Amygdala (tissue), 56 donors: Measurements from ENCODE around the gene NPIPB9.
"Not testable (repeated sequence)": the region's sequence is repeated elsewhere in the genome, so short reads cannot be mapped to it uniquely, and the experiment has no call there.

Experiments used
- DNase-seq, 56 donors: peaks; one replicate each; lab custom pipeline; 2025; lab: John Stamatoyannopoulos, UW

The NPIPB9 gene

DNA sequence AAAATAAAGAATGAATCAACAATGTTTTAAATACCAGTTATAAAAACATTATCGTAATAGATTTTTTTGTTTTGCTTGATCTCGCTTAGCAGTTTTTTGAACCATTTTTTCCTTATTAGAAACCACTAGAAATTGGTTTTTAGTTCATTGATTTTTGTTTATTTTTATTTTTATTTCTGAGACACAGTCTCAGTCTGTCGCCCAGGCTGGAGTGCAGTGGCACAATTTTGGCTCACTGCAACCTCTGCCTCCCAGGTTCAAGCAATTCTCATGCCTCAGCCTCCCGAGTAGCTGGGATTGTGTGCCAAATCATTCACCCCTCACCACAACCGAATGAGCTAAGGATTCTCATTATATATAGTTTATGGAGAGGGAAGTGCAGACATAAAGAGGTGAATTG is at the start of gene NPIPB9:
Gene NPIPB9, plus strand, starts transcription at position 301 of the 400 bp plus-strand sequence.
- DNase-seq: not testable (repeated sequence)

DNA sequence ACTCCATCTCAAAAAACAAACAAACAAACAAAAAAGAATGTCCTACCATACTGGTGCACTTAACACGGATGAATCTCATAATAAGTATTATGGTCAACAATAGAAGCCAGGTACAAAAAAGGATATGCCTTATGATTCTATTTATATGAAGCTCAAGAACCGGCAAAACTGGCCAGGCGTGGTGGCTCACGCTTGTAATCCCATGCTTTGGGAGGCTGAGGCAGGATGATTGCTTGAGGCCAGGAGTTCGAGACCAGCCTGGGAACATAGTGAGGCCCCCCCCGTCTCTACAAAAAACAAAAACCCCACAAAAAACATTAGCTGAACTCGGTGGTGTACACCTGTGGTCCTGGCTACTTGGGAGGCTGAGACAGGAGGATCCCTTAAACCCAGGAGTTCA is 47.3 kb upstream of the NPIPB9 start:
- not testable (repeated sequence) for DNase-seq

DNA sequence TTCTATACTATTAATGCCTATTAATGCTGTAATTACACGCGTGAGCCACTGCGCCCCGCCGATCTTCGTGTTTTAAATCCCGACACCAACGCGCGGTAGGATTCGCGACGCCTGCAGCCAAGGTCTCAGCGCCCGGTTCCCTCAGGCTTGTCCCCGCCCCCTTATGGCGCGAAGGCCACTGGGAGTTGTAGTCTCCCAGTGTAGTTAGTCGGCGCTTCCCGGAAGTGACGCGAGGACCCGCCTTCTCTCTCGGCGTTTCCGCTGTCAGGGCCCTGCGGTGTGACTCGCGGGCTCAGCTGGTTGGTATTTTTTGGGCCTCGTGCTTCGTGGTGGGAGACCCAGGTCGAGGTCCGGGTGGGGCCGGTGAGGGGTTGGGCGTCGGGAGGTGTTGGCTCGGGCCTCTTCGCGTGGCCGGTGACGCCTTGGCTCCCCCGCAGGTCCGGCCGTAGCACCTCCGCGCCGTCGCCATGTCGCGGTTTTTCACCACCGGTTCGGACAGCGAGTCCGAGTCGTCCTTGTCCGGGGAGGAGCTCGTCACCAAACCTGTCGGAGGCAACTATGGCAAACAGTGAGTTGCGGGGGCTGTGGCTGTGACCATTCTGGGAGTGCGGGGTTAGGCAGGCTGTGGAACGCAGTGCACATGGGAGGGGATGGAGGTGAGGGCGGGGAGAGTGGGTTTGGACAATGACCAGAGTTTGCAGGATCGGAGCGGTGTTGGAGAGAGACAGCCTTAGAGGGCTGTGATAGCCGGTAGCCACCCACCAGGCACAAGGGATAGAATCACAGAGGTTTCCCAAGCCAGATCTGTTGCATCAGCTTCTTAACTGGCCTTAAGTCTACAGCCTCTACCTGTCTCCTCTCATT is 40.1 kb upstream of the NPIPB9 start, which contains the start of gene EIF3C:
Gene EIF3C, plus strand, starts transcription at position 245 of the 864 bp plus-strand sequence. Its CDS starts 223 bp downstream, at position 468.
- DNase-seq: not testable (repeated sequence)

DNA sequence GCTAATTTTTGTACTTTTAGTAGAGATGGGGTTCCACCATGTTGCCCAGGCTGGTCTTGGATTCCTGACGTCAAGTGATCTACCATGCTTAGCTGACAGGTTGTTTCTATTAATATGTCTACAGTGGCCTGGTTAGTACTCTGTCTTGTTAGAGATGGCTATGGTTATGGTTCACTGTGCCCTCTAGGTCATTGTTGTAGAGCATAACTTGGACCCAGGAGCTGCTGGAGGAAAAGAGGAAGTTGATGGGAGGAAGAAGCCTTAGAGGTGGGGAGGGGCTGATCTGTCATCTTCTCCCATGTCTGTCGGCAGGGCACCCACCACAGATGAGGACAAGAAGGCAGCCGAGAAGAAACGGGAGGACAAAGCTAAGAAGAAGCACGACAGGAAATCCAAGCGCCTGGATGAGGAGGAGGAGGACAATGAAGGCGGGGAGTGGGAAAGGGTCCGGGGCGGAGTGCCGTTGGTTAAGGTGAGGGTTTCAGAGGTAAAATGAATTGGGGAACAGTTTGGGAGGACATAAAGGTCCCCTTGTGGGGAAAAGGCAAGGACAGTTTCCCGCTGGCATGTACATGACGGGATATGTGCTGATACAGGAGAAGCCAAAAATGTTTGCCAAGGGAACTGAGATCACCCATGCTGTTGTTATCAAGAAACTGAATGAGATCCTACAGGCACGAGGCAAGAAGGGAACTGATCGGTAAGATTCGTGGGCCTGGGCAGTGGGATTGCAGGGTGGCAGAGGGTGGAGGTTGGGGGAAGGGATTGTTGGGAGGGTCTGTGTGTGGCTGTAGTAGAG is 28.5 kb upstream of the NPIPB9 start:
- not testable (repeated sequence) for DNase-seq

DNA sequence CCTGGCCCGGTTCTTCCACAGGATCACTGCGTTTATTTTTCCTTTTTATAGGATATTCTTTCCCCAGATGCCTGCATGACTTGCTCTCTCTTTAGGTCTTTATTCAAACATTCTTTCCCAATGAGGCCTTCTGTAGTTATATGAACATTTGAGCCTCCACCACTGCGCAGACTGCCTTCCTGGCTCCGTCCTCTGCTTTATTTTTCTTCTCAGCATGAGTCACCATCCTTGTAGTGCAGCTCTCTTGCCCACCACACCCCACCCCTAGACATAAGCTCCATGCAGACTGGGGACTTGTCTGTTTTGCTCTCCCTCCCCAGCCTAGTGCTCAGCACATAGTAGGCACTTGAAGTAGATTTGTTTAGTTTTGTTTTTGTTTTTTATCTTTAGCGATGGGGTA is 20.3 kb upstream of the NPIPB9 start:
- not testable (repeated sequence) for DNase-seq

DNA sequence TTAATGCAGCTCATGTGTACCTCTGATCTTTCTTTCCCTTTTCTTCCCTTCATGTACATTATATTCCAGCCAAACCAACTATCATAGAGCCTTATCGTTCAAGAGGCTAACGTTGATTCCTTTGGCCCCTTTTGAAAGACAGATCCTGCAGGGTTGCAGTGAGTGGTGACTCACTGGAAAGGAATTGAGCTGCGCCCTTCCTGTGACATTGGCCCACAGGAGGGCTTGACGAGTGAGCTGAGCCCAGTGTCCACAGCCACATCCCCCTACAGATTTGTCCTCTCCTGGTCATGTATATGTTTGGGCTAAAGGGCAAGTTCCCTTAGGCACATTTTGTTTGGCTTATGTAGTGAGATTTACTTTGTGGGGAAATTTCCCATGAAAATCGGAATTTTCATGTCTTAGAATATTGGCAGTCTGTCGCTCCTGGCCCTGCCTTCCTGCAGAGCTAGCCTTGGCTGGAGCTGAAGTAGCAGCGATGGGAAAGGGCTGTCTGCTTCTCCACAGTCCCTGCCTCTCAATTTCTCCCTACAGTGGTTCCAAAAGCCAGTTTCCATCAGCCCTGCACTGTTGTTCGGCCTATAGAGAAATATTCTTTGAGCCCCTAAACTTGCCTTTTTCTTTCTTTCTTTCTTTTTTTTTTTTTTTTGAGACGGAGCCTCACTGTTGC is 19.0 kb upstream of the NPIPB9 start:
- DNase-seq: not testable (repeated sequence)

DNA sequence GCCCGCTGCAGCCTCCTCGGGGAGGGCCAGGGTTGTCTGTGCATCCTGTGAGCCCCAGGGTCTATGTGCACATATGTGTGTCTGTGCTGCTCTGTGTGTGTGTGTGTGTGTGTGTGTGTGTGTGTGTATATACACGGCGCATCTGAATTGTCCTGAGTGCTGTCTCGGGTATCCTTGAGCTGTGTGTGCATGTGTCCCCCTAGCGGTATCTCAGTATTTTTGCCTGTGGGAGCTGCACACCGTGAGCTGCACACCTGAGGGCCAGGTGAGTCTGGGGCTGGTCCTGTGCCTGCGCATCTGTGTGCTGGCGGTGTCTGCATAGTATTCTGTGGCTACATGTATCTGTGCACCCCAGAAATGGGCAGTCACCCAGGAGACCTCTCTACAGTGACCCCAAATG is 11.8 kb upstream of the NPIPB9 start:
- not testable (repeated sequence) for DNase-seq

DNA sequence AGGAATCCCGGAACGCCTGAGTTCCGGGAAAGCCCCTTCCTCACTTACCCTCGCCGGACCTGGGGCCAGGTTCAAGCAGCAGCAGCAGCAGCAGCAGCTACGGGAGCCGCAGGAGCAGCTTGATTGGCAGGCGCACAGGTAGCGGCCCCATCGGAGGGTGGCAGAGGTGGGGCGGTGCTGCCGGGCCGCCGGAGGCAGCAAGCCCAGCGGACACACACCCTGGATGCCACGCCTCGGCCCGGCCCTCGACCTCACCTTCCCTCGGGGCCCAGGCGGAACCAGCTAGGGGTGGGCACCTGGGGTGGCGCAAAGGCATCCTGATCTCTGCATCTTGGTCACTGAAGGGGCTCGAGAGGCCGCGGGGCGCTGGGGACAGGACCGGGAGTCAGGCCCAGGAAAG is 11.0 kb upstream of the NPIPB9 start:
- DNase-seq: not testable (repeated sequence)

DNA sequence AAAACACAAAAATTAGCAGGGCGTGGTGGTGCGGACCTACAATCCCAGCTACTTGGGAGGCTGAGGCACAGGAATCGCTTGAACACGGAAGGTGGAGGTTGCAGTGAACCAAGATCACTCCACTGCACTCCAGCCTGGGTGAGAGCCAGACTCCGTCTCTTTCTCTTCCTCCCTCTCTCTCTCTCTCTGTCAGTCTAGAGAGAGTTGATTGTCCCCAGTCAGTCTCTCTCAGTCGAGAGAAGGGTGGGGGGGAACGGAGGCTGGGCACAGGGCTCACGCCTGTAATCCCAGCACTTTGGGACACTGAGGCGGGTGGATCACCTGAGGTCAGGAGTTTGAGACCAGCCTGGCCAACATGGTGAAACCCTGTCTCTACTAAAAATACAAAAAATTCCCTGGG is 10.3 kb upstream of the NPIPB9 start:
- DNase-seq: not testable (repeated sequence)

DNA sequence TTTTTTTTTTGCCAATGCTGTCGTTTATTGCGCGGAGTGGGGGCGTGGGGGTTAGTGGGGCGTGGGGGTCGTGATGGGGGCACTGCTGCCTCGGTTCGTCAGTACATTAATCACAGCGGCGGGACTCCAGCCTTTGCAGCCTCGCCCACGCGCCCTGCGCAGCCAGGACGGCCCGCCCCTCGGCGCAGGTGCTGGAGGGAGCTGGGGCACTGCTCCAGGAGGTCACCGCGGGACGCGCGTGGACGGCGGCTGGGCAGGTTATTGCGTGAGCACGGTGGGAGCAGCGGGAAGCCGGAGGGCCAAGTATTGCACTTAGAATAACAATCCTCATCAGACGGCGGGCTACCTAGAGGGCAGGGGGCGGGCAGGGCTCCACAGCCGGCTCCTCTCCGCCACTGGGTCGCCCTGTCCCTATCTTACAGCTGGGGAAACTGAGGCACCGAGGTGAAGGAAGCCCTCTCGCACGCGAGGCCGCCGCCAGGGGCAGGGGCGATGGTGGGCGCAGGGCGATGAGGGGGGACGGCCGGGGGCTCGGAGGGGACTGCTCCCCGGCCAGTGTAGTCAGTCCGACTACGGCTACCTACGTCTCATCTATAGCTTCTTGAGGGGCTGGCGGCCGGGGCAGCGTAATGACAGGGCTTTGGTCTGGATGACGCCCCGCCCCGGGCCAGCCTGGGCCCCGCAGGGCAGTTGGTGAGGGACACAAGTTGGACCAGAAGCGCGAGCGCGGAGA is 4.8 kb upstream of the NPIPB9 start:
- DNase-seq: not testable (repeated sequence)

DNA sequence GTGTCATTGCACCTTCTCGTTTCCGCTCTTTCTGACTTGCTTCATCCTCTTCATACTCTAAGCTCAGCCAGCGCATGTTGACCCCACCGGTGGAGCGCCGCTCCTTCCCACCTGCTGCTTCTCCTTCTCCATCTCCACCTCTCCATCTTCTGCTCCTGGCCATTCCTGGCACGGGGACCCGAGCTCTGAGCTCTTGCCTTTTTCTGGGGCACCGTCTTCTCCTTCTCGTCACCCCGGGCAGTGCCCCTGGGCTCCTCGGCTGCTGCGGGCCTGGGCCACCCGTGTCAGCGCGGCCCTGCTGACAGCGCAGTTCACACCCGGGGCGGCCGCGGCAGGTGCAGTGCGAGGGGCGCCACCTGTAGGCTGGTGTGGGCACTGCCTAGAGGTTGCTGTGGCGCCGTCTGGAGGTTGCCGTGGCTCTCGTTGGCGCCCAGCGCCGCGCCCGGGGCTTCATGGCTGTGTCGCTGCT is 1.6 kb upstream of the NPIPB9 start:
- DNase-seq: not testable (repeated sequence)

DNA sequence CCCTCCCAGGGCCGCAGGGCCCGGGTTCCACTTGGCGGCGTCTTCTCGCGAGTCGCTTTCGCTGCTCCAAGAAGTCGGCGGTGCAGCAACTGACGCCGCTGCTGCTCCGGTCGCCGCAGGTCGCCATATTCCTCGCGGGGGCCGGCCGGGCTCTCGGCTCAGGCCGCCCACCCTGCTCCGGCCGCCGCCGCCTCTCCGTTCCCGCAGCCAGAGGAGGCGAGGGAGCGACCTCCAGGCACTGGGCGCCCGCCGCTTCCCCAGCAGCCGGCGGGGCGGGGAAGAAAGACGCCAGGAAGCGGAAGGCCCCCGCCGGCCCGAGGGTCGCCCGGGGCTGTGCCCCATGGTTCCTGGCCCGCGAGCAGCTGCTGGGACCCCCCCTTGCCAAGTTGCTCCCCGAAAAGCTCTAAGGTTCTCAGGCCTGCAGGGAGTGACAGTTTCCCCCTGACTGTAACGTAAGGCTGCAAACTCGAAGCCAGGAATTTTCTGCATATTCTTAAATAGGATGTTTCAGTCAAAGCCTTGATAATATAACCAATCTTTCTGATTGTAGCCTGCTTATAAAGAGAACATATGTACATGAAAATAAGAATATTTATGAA is 1.0 kb upstream of the NPIPB9 start:
- not testable (repeated sequence) for DNase-seq

DNA sequence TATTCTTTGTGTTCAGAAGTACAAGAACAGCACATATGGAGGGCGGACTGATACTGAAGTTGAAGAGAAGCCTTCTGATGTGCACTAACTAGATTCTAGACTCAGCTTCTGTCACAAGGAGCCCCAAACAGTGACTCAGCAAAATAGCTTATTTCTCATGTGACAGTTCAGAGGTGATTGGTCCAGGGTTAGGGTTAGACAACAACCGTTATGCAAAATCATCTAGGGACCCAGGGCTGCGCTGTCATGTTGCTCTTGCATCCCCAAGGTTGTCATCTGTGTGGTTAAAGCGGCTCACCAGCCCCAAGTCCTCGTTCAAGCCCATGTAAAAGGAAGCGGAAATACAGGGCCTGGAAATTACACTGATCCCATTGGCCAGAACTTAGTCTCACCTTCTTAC is 30.1 kb downstream of the NPIPB9 start:
- not testable (repeated sequence) for DNase-seq

DNA sequence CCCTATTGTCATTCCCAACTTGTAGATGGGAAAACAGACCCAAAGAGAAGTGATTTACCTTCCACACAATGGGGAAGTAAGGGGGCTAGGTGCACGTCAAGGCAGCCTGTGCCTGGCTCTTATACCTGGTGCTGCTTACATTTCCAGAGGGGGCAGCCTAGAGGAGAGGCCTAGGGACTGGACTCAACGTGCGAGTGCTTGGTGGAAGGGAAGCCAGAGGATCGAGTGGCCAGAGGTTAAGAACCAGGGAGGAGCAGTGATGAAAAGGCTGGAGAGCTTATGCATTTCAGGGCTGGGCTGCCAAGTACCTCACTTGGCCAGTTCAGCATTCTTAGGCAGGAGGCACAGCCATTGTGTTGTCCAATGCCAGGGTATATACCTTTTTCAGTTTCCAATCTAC is 30.8 kb downstream of the NPIPB9 start:
- not testable (repeated sequence) for DNase-seq

DNA sequence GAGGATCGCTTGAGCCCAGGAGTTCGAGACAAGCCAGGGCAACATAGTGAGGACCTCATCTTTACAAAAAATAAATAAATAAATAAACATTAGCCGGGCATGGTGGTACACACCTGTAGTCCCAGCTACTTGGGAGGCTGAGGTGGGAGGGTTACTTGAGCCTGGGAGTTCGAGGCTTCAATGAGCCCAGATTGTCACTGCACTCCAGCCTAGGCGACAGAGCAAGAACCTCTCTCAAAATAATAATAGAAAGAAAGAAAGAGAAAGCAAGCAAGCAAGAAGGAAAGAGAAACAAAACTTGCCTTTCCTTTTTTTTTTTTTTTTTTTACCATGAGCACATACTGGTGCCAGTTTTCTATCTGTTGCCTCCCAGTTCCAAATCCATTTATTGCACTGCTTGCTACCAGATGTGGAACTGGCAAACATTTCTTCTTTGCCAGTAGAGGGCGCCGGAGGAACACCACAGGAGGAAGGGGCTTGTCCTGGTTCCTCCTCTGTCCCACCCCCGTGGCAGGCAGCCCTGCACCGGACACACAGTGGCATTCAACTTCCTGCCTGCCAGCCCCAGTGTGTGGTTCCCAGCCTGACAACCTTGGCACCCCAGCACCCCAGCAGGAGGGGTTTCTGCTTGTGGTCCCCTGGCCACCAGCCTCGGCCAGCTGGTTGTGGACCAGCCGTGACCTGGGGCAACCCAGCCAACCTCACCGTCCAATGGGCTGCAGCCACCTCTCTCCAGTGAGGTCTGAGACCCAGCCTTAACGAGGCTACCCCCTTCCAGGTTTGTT is 50.8 kb downstream of the NPIPB9 start:
- peak in 33 of 56 donors; percentile 0 to 74 (median 22) for DNase-seq

DNA sequence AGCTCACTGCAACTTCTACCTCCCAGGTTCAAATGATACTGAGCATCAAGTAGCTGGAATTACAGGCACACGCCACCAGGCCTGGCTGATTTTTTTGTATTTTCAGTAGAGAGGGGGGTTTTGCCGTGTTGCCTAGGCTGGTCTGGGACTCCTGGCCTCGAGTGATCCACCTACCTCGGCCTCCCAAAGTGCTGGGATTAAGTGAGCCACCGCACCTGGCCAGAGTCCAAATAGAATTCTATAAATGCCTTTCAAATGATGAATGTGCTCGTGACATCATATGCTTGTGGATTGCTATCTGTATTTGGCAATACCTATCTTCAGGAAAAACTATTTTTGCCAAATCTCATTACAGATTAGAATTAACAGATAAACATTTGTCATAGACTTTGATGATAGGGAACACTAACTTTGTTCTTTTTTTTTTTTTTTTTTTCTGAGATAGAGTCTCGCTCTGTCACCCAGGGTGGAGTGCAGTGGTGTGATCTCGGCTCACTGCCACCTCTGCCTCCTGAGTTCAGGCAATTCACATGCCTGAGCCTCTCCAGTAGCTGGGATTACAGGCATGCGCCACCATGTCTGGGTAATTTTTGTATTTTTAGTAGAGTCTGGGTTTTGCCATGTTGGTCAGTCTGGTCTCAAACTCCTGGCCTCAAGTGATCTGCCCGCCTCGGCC is 56.0 kb downstream of the NPIPB9 start:
- not testable (repeated sequence) for DNase-seq

DNA sequence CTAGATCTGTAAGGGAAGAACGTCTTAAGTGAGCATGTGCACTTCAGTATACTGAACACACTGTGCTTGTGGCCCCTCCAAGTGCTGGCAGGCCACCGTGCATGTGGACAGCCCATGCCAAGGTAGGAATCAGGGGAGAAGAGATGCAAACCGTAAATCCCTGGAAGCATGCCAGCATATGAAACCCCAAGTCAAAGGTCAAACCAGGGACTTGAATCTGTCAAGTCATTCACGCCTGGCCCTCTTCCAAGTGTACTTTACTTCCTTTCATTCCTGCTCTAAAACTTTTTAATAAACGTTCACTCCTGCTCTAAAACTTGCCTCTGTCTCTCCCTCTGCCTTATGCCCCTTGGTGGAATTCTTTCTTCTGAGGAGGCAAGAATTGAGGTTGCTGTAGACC is 68.4 kb downstream of the NPIPB9 start:
- peak in 1 of 56 donors; percentile 5 for DNase-seq

DNA sequence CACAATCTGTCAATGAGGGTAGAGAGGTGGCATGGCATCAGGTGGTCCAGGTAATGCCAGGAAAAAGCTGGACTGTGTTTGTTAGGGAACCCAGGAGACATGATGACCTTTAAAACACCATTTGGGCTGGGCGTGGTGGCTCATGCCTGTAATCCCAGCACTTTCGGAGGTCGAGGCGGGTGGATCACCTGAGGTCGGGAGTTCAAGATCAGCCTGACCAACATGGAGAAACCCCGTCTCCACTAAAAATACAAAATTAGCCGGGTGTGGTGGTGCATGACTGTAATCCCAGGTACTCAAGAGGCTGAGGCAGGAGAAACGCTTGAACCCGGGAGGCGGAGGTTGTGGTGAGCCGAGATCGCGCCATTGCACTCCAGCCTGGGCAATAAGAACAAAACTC is 69.0 kb downstream of the NPIPB9 start:
- not testable (repeated sequence) for DNase-seq
